ENCODE measurements around the gene RFC4.

RFC4 gene

GRCh38 chr3:186759231-186759930 lies 46.9 kb downstream of the RFC4 start:
- H3K4me3 ChIP-seq (ENCODE audit: low read depth, low read length), result no peak overlapping the region
- DNase-seq (ENCODE audit: low read depth), result no peak

- DNase-seq (ENCODE audit: low read depth), result no peak
- H3K4me3 ChIP-seq (ENCODE audit: low read depth, low read length), result no peak overlapping the region
Measured at GRCh38 chr3:186757686-186758220, 48.5 kb downstream of the RFC4 start.

- no peak overlapping the region for H3K4me3 ChIP-seq (ENCODE audit: low read depth, low read length)
- DNase-seq (ENCODE audit: low read depth), result no peak
Measured at GRCh38 chr3:186757214-186757613, 49.1 kb downstream of the RFC4 start.

- H3K4me3 ChIP-seq (ENCODE audit: low read depth, low read length), result no peak overlapping the region
- DNase-seq (ENCODE audit: low read depth), result no peak
Measured at GRCh38 chr3:186754871-186755270, 51.4 kb downstream of the RFC4 start.

- no peak for DNase-seq (ENCODE audit: low read depth)
- H3K4me3 ChIP-seq (ENCODE audit: low read depth, low read length), result no peak overlapping the region
Measured at GRCh38 chr3:186754006-186754405, 52.3 kb downstream of the RFC4 start.

GRCh38 chr3:186751480-186751879 lies 54.8 kb downstream of the RFC4 start:
- H3K4me3 ChIP-seq (ENCODE audit: low read depth, low read length), result no peak overlapping the region
- DNase-seq (ENCODE audit: low read depth), result no peak

- no peak overlapping the region for H3K4me3 ChIP-seq (ENCODE audit: low read depth, low read length)
- DNase-seq (ENCODE audit: low read depth), result no peak
Measured at GRCh38 chr3:186750316-186750715, 56.0 kb downstream of the RFC4 start.

GRCh38 chr3:186746008-186746407 lies 60.3 kb downstream of the RFC4 start:
- peak; percentile 1 for DNase-seq (ENCODE audit: low read depth)
- no peak overlapping the region for H3K4me3 ChIP-seq (ENCODE audit: low read depth, low read length)

GRCh38 chr3:186743666-186744065 lies 62.6 kb downstream of the RFC4 start:
- H3K4me3 ChIP-seq (ENCODE audit: low read depth, low read length), result no peak overlapping the region
- DNase-seq (ENCODE audit: low read depth), result no peak

- no peak overlapping the region for H3K4me3 ChIP-seq (ENCODE audit: low read depth, low read length)
Measured at GRCh38 chr3:186742618-186743380, 63.5 kb downstream of the RFC4 start.

More at GRCh38 chr3:186742618-186743380, 63.5 kb downstream of the RFC4 start:
- no peak for DNase-seq (ENCODE audit: low read depth)

Data from skeletal muscle cell (primary cell).